ENCODE data around the gene CLIC5. TPM values are rescaled to one million over a fixed set of nuclear protein-coding genes. Genes with fewer than 3 reads are reported as not detected.
A peak's percentile ranks its signal among the peaks of the same experiment; 100 is the strongest.

Gene CLIC5
- total RNA-seq, 3 donors from 2014 or later, result 3.4 to 5.4 (median 4.9) TPM

DNA sequence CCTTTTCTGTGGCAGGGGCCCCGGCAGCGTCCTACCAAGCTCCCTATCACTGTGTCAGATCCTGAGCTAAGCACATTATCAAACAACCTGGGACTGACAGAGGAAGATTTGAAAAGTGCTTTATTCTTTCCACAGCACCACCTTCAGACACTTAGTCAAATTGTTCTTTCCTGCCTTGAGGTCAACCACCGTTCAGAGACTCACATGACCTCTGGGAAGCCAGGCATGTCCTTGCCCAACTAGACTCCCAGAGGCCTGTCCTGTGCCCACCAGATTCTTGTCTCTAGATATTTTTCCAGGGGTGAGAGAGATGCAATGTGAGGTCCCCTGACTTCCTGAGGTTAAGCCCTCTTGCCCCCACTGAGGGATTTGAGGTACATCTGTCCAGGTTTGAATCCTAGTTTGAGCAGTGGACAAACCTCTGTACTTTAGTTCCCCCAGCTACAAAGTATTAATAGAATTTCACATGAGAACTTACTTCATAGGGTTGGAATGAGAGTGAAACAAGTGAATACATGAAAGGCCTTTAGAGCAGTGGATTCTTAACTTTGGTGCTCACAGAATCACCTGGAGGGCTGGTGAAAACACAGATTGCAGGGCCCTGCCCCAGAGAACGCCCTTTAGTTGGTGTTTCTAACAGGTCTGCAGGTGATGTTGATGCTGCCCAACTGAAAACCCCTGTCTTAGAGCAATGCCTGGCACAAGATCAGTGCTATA lies 179.8 kb downstream of the CLIC5 start:
- Histone ChIP-seq H3K36me3 (no peaks in the 10 kb centered on the region), H3K27ac (peak overlapping the region; percentile 38), H3K4me1 (no peaks in the 10 kb centered on the region), H3K4me3 (no peak overlapping the region), H3K27me3 (no peaks in the 10 kb centered on the region), H3K9me3 (no peaks in the 10 kb centered on the region)
- DNase-seq (ENCODE audit: low spot score in 2 of 2), result no peak
- TF ChIP-seq POLR2A (IDR thresholded peaks at IDR 0.05), result no peak
- TF ChIP-seq, protein P1, sequence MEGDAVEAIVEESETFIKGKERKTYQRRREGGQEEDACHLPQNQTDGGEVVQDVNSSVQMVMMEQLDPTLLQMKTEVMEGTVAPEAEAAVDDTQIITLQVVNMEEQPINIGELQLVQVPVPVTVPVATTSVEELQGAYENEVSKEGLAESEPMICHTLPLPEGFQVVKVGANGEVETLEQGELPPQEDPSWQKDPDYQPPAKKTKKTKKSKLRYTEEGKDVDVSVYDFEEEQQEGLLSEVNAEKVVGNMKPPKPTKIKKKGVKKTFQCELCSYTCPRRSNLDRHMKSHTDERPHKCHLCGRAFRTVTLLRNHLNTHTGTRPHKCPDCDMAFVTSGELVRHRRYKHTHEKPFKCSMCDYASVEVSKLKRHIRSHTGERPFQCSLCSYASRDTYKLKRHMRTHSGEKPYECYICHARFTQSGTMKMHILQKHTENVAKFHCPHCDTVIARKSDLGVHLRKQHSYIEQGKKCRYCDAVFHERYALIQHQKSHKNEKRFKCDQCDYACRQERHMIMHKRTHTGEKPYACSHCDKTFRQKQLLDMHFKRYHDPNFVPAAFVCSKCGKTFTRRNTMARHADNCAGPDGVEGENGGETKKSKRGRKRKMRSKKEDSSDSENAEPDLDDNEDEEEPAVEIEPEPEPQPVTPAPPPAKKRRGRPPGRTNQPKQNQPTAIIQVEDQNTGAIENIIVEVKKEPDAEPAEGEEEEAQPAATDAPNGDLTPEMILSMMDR (IDR thresholded peaks at IDR 0.05), result no peak
- TF ChIP-seq POLR2AphosphoS5 (IDR thresholded peaks at IDR 0.05), result no peak
- intact Hi-C loops (cut with DNase I; ENCODE audit: low total_unique reads), result no loop called here

DNA sequence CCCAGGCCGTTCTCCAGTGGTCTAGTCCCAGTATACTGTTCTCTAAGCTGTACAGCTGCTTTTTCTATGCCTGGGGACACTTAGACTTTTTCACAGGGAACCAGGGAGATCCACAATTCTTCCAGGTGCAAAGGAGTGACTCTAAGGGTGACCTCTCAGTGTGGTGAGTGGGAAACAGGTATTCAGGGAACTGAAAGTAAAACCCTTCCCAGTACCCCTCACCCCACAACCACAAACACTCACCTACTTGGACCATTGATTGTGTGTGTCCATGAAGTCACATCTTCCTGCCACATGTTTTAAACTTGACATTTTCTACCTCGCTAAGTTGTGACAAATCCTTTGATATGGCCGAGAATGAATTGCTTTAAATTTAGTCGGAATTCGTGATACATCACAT lies 183.6 kb downstream of the CLIC5 start:
- no peak overlapping the region for H3K27ac ChIP-seq
- H3K4me1 ChIP-seq, result no peaks in the 10 kb centered on the region
- no peak for DNase-seq (ENCODE audit: low spot score in 2 of 2)
- H3K4me3 ChIP-seq, result no peak overlapping the region
- peaks cover 0 to 5% of the 10 kb centered on the region in 2 donors for H3K9me3 ChIP-seq
- H3K36me3 ChIP-seq, result no peaks in the 10 kb centered on the region
- intact Hi-C loops (cut with DNase I; ENCODE audit: low total_unique reads), result no loop called here
- TF ChIP-seq, protein P1 (IDR thresholded peaks at IDR 0.05), result no peak
- TF ChIP-seq POLR2A (IDR thresholded peaks at IDR 0.05) (no peak), POLR2AphosphoS5 (IDR thresholded peaks at IDR 0.05) (no peak)
- H3K27me3 ChIP-seq, result no peaks in the 10 kb centered on the region

Other genes with a start within 250 kb of the CLIC5 start
- 10 to 100 TPM; 13.8 to 22.2 (median 18.2) TPM for gene ENPP4, start 114.1 kb upstream of the CLIC5 start, total RNA-seq
- gene ENPP5, start 155.1 kb upstream of the CLIC5 start, total RNA-seq, result 10 to 100 TPM in 2 of 3 donors, 1 to 10 TPM in 1; 2.2 to 28.1 (median 13.8) TPM